Thyroid gland (tissue), 4 donors: Measurements from ENCODE around the gene MND1.

Experiments used
- CTCF ChIP-seq, 6 experiments: fragments of 200-600 bp in 3 of 6; fragments of 450-650 bp in 3 of 6; sonication (generic) in 3 of 6; IDR thresholded peaks; one replicate each; pipeline ENCODE4 v1.5.1; 2016 to 2019; ENCODE audit warnings: antibody characterized with exemption in 6 of 6, mild to moderate bottlenecking in 2 of 6, inconsistent platforms in 1 of 6, moderate library complexity in 1 of 6
- POLR2A ChIP-seq, 2 donors: fragments of 450-650 bp; IDR thresholded peaks; one replicate each; pipeline ENCODE4 v1.6.1; 2017; ENCODE audit warnings: antibody characterized with exemption in 2 of 2, mild to moderate bottlenecking in 2 of 2, moderate library complexity in 1 of 2

GRCh38 chr4:153427363-153428071, 83.0 kb downstream of the MND1 start:
- TF ChIP-seq CTCF (IDR thresholded peaks at IDR 0.05) (no peak), POLR2A (IDR thresholded peaks at IDR 0.05) (no peak)
